H1 (cell line): ENCODE data around the gene ZFP30. TPM values are rescaled to one million over a fixed set of nuclear protein-coding genes. Genes with fewer than 3 reads are reported as not detected.

Experiments
- CTCF ChIA-PET: fragments of 300-600 bp; sonication (Branson Sonifier 250); formaldehyde crosslinking; loops from one replicate; lab custom pipeline; 2021; ENCODE audit not compliant: partially characterized antibody; lab: Charles Lee
- POLR2A ChIA-PET: fragments of 300-600 bp; sonication (Branson Sonifier 250); formaldehyde crosslinking; loops from one replicate; lab custom pipeline; 2021; ENCODE audit warnings: inconsistent platforms; ENCODE audit not compliant: partially characterized antibody; lab: Charles Lee
- DNase-seq, 2 experiments: peaks; one replicate each; pipeline versions ENCODE4 v3.0.0 to v3.0.0-alpha.2; 2010 to 2022; ENCODE audit warnings: low spot score in 2 of 2, low read depth in 1 of 2, mixed read lengths in 1 of 2
- FAIRE-seq: peaks from 2 replicates; lab custom pipeline; 2011; peaks lifted over from hg19 to GRCh38; lab: Jason Lieb, UNC
- H2AFZ ChIP-seq: 2 replicates; pipeline ENCODE4 v1.8.1; 2012; ENCODE audit warnings: low read length, inconsistent platforms
- H2AK5ac ChIP-seq: 2 replicates; pipeline ENCODE4 v1.6.1; 2013; ENCODE audit warnings: low read depth, low read length
- H2BK120ac ChIP-seq: replicated peaks from 2 replicates; pipeline ENCODE3; 2013; ENCODE audit warnings: low read depth, low read length, inconsistent platforms
- H2BK12ac ChIP-seq: 2 replicates; pipeline ENCODE4 v1.6.1; 2013; ENCODE audit warnings: low read depth, low read length
- H2BK15ac ChIP-seq: 2 replicates; pipeline ENCODE4 v1.6.1; 2013; ENCODE audit warnings: low read length
- H2BK20ac ChIP-seq: 2 replicates; pipeline ENCODE4 v1.6.1; 2013; ENCODE audit warnings: low read length
- H2BK5ac ChIP-seq: 2 replicates; pipeline ENCODE4 v1.6.1; 2013; ENCODE audit warnings: low read depth, low read length
- H3K14ac ChIP-seq: 2 replicates; pipeline ENCODE4 v1.6.1; 2013; ENCODE audit warnings: inconsistent platforms; ENCODE audit not compliant: insufficient read length
- H3K18ac ChIP-seq: 2 replicates; pipeline ENCODE4 v1.6.1; 2013; ENCODE audit warnings: low read length; ENCODE audit errors: extremely low read depth
- H3K23ac ChIP-seq: 2 replicates; pipeline ENCODE4 v1.6.1; 2013; ENCODE audit warnings: inconsistent platforms; ENCODE audit not compliant: insufficient read length
- H3K23me2 ChIP-seq: 2 replicates; pipeline ENCODE4 v1.6.1; 2013; ENCODE audit warnings: low read depth, low read length
- H3K27ac ChIP-seq: 2 replicates; pipeline ENCODE4 v1.6.1; 2011; ENCODE audit warnings: low read depth, low read length, inconsistent platforms
- H3K27me3 ChIP-seq, 4 experiments: replicated peaks in 1 of 4; 1 replicate in 1 of 4; 2 replicates in 3 of 4; pipeline versions ENCODE4 v1.6.1 to v1.8.1; 2011 to 2013; ENCODE audit warnings: low read length in 3 of 4, mild to moderate bottlenecking in 3 of 4, inconsistent platforms in 2 of 4, mixed read lengths in 2 of 4, moderate library complexity in 1 of 4; ENCODE audit not compliant: control insufficient read depth in 3 of 4, insufficient read depth in 3 of 4; ENCODE audit errors: extremely low read depth in 1 of 4
- H3K36me3 ChIP-seq, 4 experiments: 2 replicates each; pipeline versions ENCODE4 v1.6.1 to v1.8.1; 2011 to 2013; ENCODE audit warnings: mild to moderate bottlenecking in 4 of 4, low read length in 3 of 4, moderate library complexity in 2 of 4, control low read depth in 1 of 4, inconsistent platforms in 1 of 4; ENCODE audit not compliant: insufficient read depth in 4 of 4, control insufficient read depth in 2 of 4
- H3K4ac ChIP-seq: replicated peaks from 2 replicates; pipeline ENCODE3; 2013; ENCODE audit warnings: low read length, low read depth, mixed read lengths, inconsistent platforms; ENCODE audit not compliant: insufficient read length
- H3K4me1 ChIP-seq, 4 experiments: replicated peaks in 1 of 4; 1 replicate in 1 of 4; 2 replicates in 3 of 4; pipeline versions ENCODE4 v1.6.1 to v1.8.1; 2011 to 2013; ENCODE audit warnings: low read length in 3 of 4, inconsistent platforms in 2 of 4, mixed read lengths in 1 of 4; ENCODE audit not compliant: insufficient read depth in 4 of 4, control insufficient read depth in 3 of 4
- H3K4me2 ChIP-seq, 2 experiments: 2 replicates each; pipeline versions ENCODE4 v1.6.1 to v1.8.1; 2011 to 2013; ENCODE audit warnings: low read depth in 2 of 2, low read length in 2 of 2, control low read depth in 1 of 2, inconsistent platforms in 1 of 2, mild to moderate bottlenecking in 1 of 2; ENCODE audit not compliant: insufficient read depth in 1 of 2
- H3K4me3 ChIP-seq, 4 experiments: fragments of 200-600, 300-600 bp in 1 of 4; sonication (generic), shearing (Covaris generic), sonication (Bioruptor Twin) in 1 of 4; 2 replicates each; pipeline versions ENCODE4 v1.5.1 to v1.8.1; 2011 to 2016; ENCODE audit warnings: low read length in 4 of 4, low read depth in 3 of 4, control low read depth in 2 of 4, inconsistent platforms in 2 of 4, mild to moderate bottlenecking in 2 of 4, mixed read lengths in 1 of 4, moderate library complexity in 1 of 4; ENCODE audit not compliant: insufficient read depth in 2 of 4; ENCODE audit errors: extremely low read depth in 1 of 4
- H3K56ac ChIP-seq: replicated peaks from 2 replicates; pipeline ENCODE3; 2013; ENCODE audit warnings: low read depth, mild to moderate bottlenecking, mixed read lengths, low read length, inconsistent platforms; ENCODE audit not compliant: insufficient read length
- H3K79me1 ChIP-seq: 2 replicates; pipeline ENCODE4 v1.6.1; 2013; ENCODE audit warnings: low read depth, low read length, control low read depth
- H3K79me2 ChIP-seq, 2 experiments: 2 replicates each; pipeline versions ENCODE4 v1.6.1 to v1.8.1; 2012 to 2013; ENCODE audit warnings: low read length in 2 of 2, mild to moderate bottlenecking in 2 of 2, inconsistent platforms in 1 of 2; ENCODE audit not compliant: insufficient read depth in 2 of 2, control insufficient read depth in 1 of 2
- H3K9ac ChIP-seq, 4 experiments: replicated peaks in 1 of 4; 1 replicate in 1 of 4; 2 replicates in 3 of 4; pipeline versions ENCODE4 v1.6.1 to v1.8.1; 2011 to 2013; ENCODE audit warnings: low read depth in 3 of 4, low read length in 3 of 4, control low read depth in 2 of 4, mild to moderate bottlenecking in 2 of 4, moderate library complexity in 2 of 4, inconsistent platforms in 1 of 4; ENCODE audit errors: extremely low read depth in 1 of 4
- H3K9me3 ChIP-seq, 2 experiments: 2 replicates each; pipeline versions ENCODE4 v1.6.1 to v1.8.1; 2012 to 2013; ENCODE audit warnings: mild to moderate bottlenecking in 2 of 2, moderate library complexity in 2 of 2, control low read depth in 1 of 2, inconsistent platforms in 1 of 2, low read depth in 1 of 2, low read length in 1 of 2, mixed read lengths in 1 of 2; ENCODE audit not compliant: insufficient read depth in 2 of 2
- H4K20me1 ChIP-seq, 2 experiments: replicated peaks in 1 of 2; 2 replicates each; pipeline versions ENCODE3 to v1.8.1; 2011 to 2013; ENCODE audit warnings: inconsistent platforms in 2 of 2, low read length in 2 of 2, mild to moderate bottlenecking in 1 of 2; ENCODE audit not compliant: insufficient read depth in 2 of 2, control insufficient read depth in 1 of 2
- H4K5ac ChIP-seq: 2 replicates; pipeline ENCODE4 v1.6.1; 2013; ENCODE audit warnings: low read length, low read depth, mixed read lengths, inconsistent platforms; ENCODE audit not compliant: insufficient read length
- H4K8ac ChIP-seq: 2 replicates; pipeline ENCODE4 v1.8.0; 2013; ENCODE audit warnings: mild to moderate bottlenecking, moderate library complexity, low read length, inconsistent platforms; ENCODE audit not compliant: insufficient read depth; ENCODE audit errors: extremely low read depth
- H4K91ac ChIP-seq: replicated peaks from 2 replicates; pipeline ENCODE3; 2013; ENCODE audit warnings: low read length, mixed read lengths, inconsistent platforms; ENCODE audit not compliant: insufficient read length
- BACH1 ChIP-seq: IDR thresholded peaks from 2 replicates; pipeline ENCODE4 v1.6.1; 2012; ENCODE audit warnings: low read length, improper control_type of control experiment
- CHD1 ChIP-seq: IDR thresholded peaks from 2 replicates; pipeline ENCODE4 v1.6.1; 2012; ENCODE audit warnings: low read depth, low read length, improper control_type of control experiment
- GABPA ChIP-seq: IDR thresholded peaks from 2 replicates; pipeline ENCODE4 v1.6.1; 2011; ENCODE audit warnings: mild to moderate bottlenecking, low read length, moderate library complexity, borderline replicate concordance; ENCODE audit not compliant: insufficient read depth
- HDAC2 ChIP-seq, 2 experiments: fragments of 300-600 bp in 1 of 2; sonication (generic) in 1 of 2; IDR thresholded peaks; 2 replicates each; pipeline ENCODE4 v1.6.1; 2011 to 2012; ENCODE audit warnings: low read depth in 2 of 2, low read length in 2 of 2, mild to moderate bottlenecking in 2 of 2, moderate library complexity in 2 of 2, borderline replicate concordance in 1 of 2, inconsistent platforms in 1 of 2
- PHF8 ChIP-seq: fragments of 200-600 bp; sonication (generic); conservative IDR thresholded peaks from 2 replicates; pipeline ENCODE4 v1.7.1; 2012; ENCODE audit warnings: low read depth, mild to moderate bottlenecking, inconsistent platforms, low read length, moderate library complexity
- SAP30 ChIP-seq: fragments of 300-600 bp; sonication (generic); IDR thresholded peaks from 2 replicates; pipeline ENCODE4 v1.7.1; 2012; ENCODE audit warnings: low read length, moderate library complexity, mild to moderate bottlenecking, inconsistent platforms; ENCODE audit not compliant: insufficient read depth, insufficient replicate concordance
- SIN3A ChIP-seq, 2 experiments: IDR thresholded peaks in 1 of 2; conservative IDR thresholded peaks in 1 of 2; 2 replicates each; pipeline ENCODE4 v1.6.1; 2011 to 2012; ENCODE audit warnings: low read length in 2 of 2, improper control_type of control experiment in 1 of 2, low read depth in 1 of 2, mild to moderate bottlenecking in 1 of 2
- WGBS, 2 experiments: shearing (Covaris generic) in 1 of 2; methylation state at CpG; one replicate each; pipeline versions ENCODE4 v1.1.6 to v1.1.7; 2013 to 2015; ENCODE audit warnings: low lambda C conversion rate in 2 of 2, mixed read lengths in 2 of 2, inconsistent platforms in 1 of 2, low coverage in 1 of 2, missing lambda C conversion rate in 1 of 2; ENCODE audit not compliant: insufficient replicate concordance in 2 of 2, insufficient coverage in 1 of 2, insufficient read length in 1 of 2; ENCODE audit errors: extremely low coverage in 1 of 2, missing lambda C conversion rate in 1 of 2; 5-methylcytosine and 5-hydroxymethylcytosine counted together
- polyA plus RNA-seq, 7 experiments: library from polyadenylated mRNA; depleted of rRNA in 3 of 7; stranded (reverse) in 5 of 7; unstranded in 2 of 7; fragments of >200 nt in 5 of 7; fragments of 200-250 nt in 2 of 7; gene quantifications; 1 replicate in 5 of 7; 2 replicates in 1 of 7; 4 replicates in 1 of 7; pipeline versions ENCODE4 v1.2.1 to v1.2.3, GENCODE V29; 2011 to 2013; ENCODE audit warnings: missing spikeins in 2 of 7, mixed read lengths in 2 of 7
- total RNA-seq: library from RNA; stranded (reverse); fragmentation: NEBNext Ultra II Directional; extraction: Animal tissue kit (Norgen Biotek cat#: 25700); gene quantifications from 2 replicates; pipeline ENCODE4 v1.2.1, GENCODE V29; 2021

The ZFP30 gene
- total and polyA plus RNA-seq, 2 of the 8 experiments (the other 6 are each of a cell fraction or from before 2014, with no cell fraction given), result 1.4 to 6.1 TPM

- peak overlapping the region; percentile 97 for H2AFZ ChIP-seq
- no peak overlapping the region for H4K91ac ChIP-seq
- H3K9me3 ChIP-seq, result peaks cover 5 to 15% of the 10 kb centered on the region in 2 experiments
- peaks cover 0 to 2% (median 0%) of the 10 kb centered on the region in 4 experiments; a peak in 4 of 7 replicates for H3K4me1 ChIP-seq
- 8% methylated on average over 20 of the region's 20 CpGs; no CpG with 5 or more reads in 1 of the 2 experiments for WGBS, 2 experiments
- H3K27ac ChIP-seq, result no peak overlapping the region
- H2BK15ac ChIP-seq, result no peak overlapping the region
- ChIA-PET POLR2A (interaction anchor here (0.7 to 2.4 kb wide), 11 partner anchors 9 to 270 kb away, joined by 3 to 18 read pairs (median 6); partner anchors contain the start of genes ZFP30, ZNF527, ZNF569 and ZNF573), CTCF (interaction anchor here (3.6 kb wide), 1 partner anchor 12 kb away, joined by 14 read pairs; no protein-coding TSS in a partner anchor)
- peaks cover 0 to 6% (median 0%) of the 10 kb centered on the region in 4 experiments; a peak in 1 of 8 replicates for H3K36me3 ChIP-seq
- DNase-seq (no peak), FAIRE-seq (no peak)
- H3K56ac ChIP-seq, result no peak overlapping the region
- H2BK20ac ChIP-seq, result no peak overlapping the region
- H2AK5ac ChIP-seq, result no peak overlapping the region
- H2BK120ac ChIP-seq, result no peak overlapping the region
- peak overlapping the region; percentile 77 to 99 for H3K4me2 ChIP-seq
- no peak overlapping the region for H3K18ac ChIP-seq
- peaks cover 0 to 4% (median 0%) of the 10 kb centered on the region in 4 experiments; a peak in 1 of 7 replicates for H3K27me3 ChIP-seq
- no peak overlapping the region for H3K9ac ChIP-seq
- no peak overlapping the region for H3K23ac ChIP-seq
- no peaks in the 10 kb centered on the region for H4K20me1 ChIP-seq
- no peak overlapping the region for H3K14ac ChIP-seq
- no peak overlapping the region for H4K5ac ChIP-seq
- no peaks in the 10 kb centered on the region for H3K79me1 ChIP-seq
- peak overlapping the region; percentile 64 to 82 (median 76); a peak in 7 of 8 replicates for H3K4me3 ChIP-seq
- H2BK12ac ChIP-seq, result no peak overlapping the region
- TF ChIP-seq BACH1 (peak; percentile 33; the same call in 1 of the 2 replicates), GABPA (no peak), HDAC2 (IDR thresholded peaks at IDR 0.05; ENCODE audit: borderline replicate concordance in 1 of 2, low read depth in 2 of 2, low read length in 2 of 2) (0 out of 4 replicates have a peak, but pooled peaks of 1 of the 2 experiments have one; percentile 47), SIN3A (conservative IDR thresholded peaks at IDR 0.05 in 1 of 2, IDR thresholded peaks at IDR 0.05 in 1 of 2; ENCODE audit: low read depth in 1 of 2, low read length in 2 of 2) (peak; percentile 87; a peak in 1 of 4 replicates), CHD1 (no peak), PHF8 (no peak), SAP30 (peak; percentile 69)
- H2BK5ac ChIP-seq, result no peak overlapping the region
- no peak overlapping the region for H3K4ac ChIP-seq
- peaks cover 7% of the 10 kb centered on the region for H3K23me2 ChIP-seq
- H3K79me2 ChIP-seq, result no peaks in the 10 kb centered on the region
- H4K8ac ChIP-seq, result no peak overlapping the region; the same call in 1 of the 2 replicates
Measured at GRCh38 chr19:37594982-37595382, 60.3 kb downstream of the ZFP30 start.
